Measurements from ENCODE around the gene CTNND1.

- TF ChIP-seq CTCF (IDR thresholded peaks at IDR 0.05 in 2 of 3, conservative IDR thresholded peaks at IDR 0.05 in 1 of 3; ENCODE audit: insufficient read depth in 2 of 3, low read depth in 1 of 3, low read length in 3 of 3) (no peak), BRD4 (IDR thresholded peaks at IDR 0.05) (no peak), USF2 (CRISPR knock-in tag; IDR thresholded peaks at IDR 0.05) (no peak), FOXO4 (CRISPR knock-in tag; IDR thresholded peaks at IDR 0.05) (no peak), ARHGAP35 (IDR thresholded peaks at IDR 0.05; ENCODE audit: partially characterized antibody) (no peak), CEBPB (tag; IDR thresholded peaks at IDR 0.05) (no peak), MYC (IDR thresholded peaks at IDR 0.05; ENCODE audit: low read depth, low read length) (no peak), MYC (CRISPR knock-in tag; IDR thresholded peaks at IDR 0.05; ENCODE audit: borderline replicate concordance, low read depth) (no peak), JUN (IDR thresholded peaks at IDR 0.05; ENCODE audit: borderline replicate concordance, low read depth, low read length) (no peak), JUN (CRISPR knock-in tag; IDR thresholded peaks at IDR 0.05; ENCODE audit: borderline replicate concordance) (no peak), RERE (CRISPR knock-in tag; IDR thresholded peaks at IDR 0.05; ENCODE audit: borderline replicate concordance) (no peak), CREM (IDR thresholded peaks at IDR 0.05; ENCODE audit: low read depth) (no peak)
Observed at GRCh38 chr11:57788703-57789088, 27.1 kb downstream of the CTNND1 start.

Measured in K562 (cell line).